SKM-1 treated with dmso at 0.1 percent for 144 hours (cell line): Measurements from ENCODE around the gene MEOX1.
A peak's percentile ranks its signal among the peaks of the same experiment; 100 is the strongest.

Experiments used
- DNase-seq: peaks from one replicate; lab custom pipeline; 2025; ENCODE audit not compliant: unreplicated experiment; lab: John Stamatoyannopoulos, UW

The MEOX1 gene

GRCh38 chr17:43659823-43660617 lies 1.7 kb downstream of the MEOX1 start:
- no peak for DNase-seq

- DNase-seq = no peak
Observed at GRCh38 chr17:43658900-43659299, 2.8 kb downstream of the MEOX1 start.

GRCh38 chr17:43655693-43656255 lies 5.9 kb downstream of the MEOX1 start:
- DNase-seq = peak; percentile 28

- no peak for DNase-seq
Observed at GRCh38 chr17:43652124-43652480, 9.6 kb downstream of the MEOX1 start.

- DNase-seq = no peak
Observed at GRCh38 chr17:43650471-43650870, 11.3 kb downstream of the MEOX1 start.

GRCh38 chr17:43648916-43649315 lies 12.8 kb downstream of the MEOX1 start:
- no peak for DNase-seq

GRCh38 chr17:43645765-43646481 lies 15.8 kb downstream of the MEOX1 start:
- no peak for DNase-seq

GRCh38 chr17:43645450-43645764 lies 16.3 kb downstream of the MEOX1 start:
- no peak for DNase-seq

GRCh38 chr17:43644081-43644480 lies 17.6 kb downstream of the MEOX1 start:
- DNase-seq = no peak

- no peak for DNase-seq
Observed at GRCh38 chr17:43641416-43641815, 20.3 kb downstream of the MEOX1 start.

- DNase-seq = no peak
Observed at GRCh38 chr17:43640491-43641252, 21.1 kb downstream of the MEOX1 start.

GRCh38 chr17:43637563-43638323 lies 24.0 kb downstream of the MEOX1 start:
- DNase-seq = no peak

- no peak for DNase-seq
Observed at GRCh38 chr17:43636426-43636825, 25.3 kb downstream of the MEOX1 start.

- no peak for DNase-seq
Observed at GRCh38 chr17:43634591-43635125, 27.1 kb downstream of the MEOX1 start.

GRCh38 chr17:43632221-43632620 lies 29.5 kb downstream of the MEOX1 start:
- no peak for DNase-seq

- no peak for DNase-seq
Observed at GRCh38 chr17:43631429-43631828, 30.3 kb downstream of the MEOX1 start.

- no peak for DNase-seq
Observed at GRCh38 chr17:43628089-43628650, 33.6 kb downstream of the MEOX1 start.

GRCh38 chr17:43627653-43628052 lies 34.1 kb downstream of the MEOX1 start:
- DNase-seq = no peak

GRCh38 chr17:43626023-43626422 lies 35.7 kb downstream of the MEOX1 start:
- DNase-seq = no peak

GRCh38 chr17:43625606-43626005 lies 36.1 kb downstream of the MEOX1 start:
- DNase-seq = no peak
